ENCODE data around the gene BEX4.

GRCh38 chrX:103254921-103255493 lies 40.1 kb downstream of the BEX4 start, which contains the start of gene TCEAL8:
- peak; percentile 63 for TF ChIP-seq POLR2A (IDR thresholded peaks at IDR 0.05)
- TF ChIP-seq CTCF (IDR thresholded peaks at IDR 0.05) = no peak
- peak; percentile 81 to 83 (median 81) for TF ChIP-seq POLR2AphosphoS5 (IDR thresholded peaks at IDR 0.05)
- TF ChIP-seq EP300 (IDR thresholded peaks at IDR 0.05; ENCODE audit: low read depth) = no peak

Data from transverse colon (tissue), 4 donors.